ENCODE data around the gene NKTR. TPM values are rescaled to one million over a fixed set of nuclear protein-coding genes. Genes with fewer than 3 reads are reported as not detected.

Gene NKTR
- total RNA-seq, 1 donor from 2014 or later = 196 TPM

GRCh38 chr3:42680271-42680670 is 79.8 kb downstream of the NKTR start:
- Mint-ChIP-seq H3K36me3 (ENCODE audit: unreplicated experiment) (peaks cover 38% of the 10 kb centered on the region), H3K27ac (ENCODE audit: unreplicated experiment) (no peak overlapping the region), H3K4me3 (ENCODE audit: unreplicated experiment) (no peak overlapping the region), H3K4me1 (ENCODE audit: low read depth, unreplicated experiment) (no peaks in the 10 kb centered on the region), H3K27me3 (ENCODE audit: unreplicated experiment) (no peaks in the 10 kb centered on the region), H3K9me3 (ENCODE audit: unreplicated experiment) (peaks cover 15% of the 10 kb centered on the region)
- TF ChIP-seq CTCF (IDR thresholded peaks at IDR 0.05; ENCODE audit: partially characterized antibody, unreplicated experiment) = no peak
- DNase-seq = no peak

- peaks cover 37% of the 10 kb centered on the region for H3K36me3 Mint-ChIP-seq (ENCODE audit: unreplicated experiment)
Measured at GRCh38 chr3:42680806-42681205, 80.3 kb downstream of the NKTR start.

GRCh38 chr3:42681361-42682038 is 81.0 kb downstream of the NKTR start:
- Mint-ChIP-seq H3K4me3 (ENCODE audit: unreplicated experiment) (no peak overlapping the region), H3K27me3 (ENCODE audit: unreplicated experiment) (no peaks in the 10 kb centered on the region), H3K4me1 (ENCODE audit: low read depth, unreplicated experiment) (peaks cover 2% of the 10 kb centered on the region), H3K9me3 (ENCODE audit: unreplicated experiment) (peaks cover 11% of the 10 kb centered on the region), H3K36me3 (ENCODE audit: unreplicated experiment) (peaks cover 30% of the 10 kb centered on the region), H3K27ac (ENCODE audit: unreplicated experiment) (no peak overlapping the region)
- no peak for TF ChIP-seq CTCF (IDR thresholded peaks at IDR 0.05; ENCODE audit: partially characterized antibody, unreplicated experiment)
- no peak for DNase-seq

More at GRCh38 chr3:42680806-42681205, 80.3 kb downstream of the NKTR start:
- Mint-ChIP-seq H3K27ac (ENCODE audit: unreplicated experiment) (no peak overlapping the region), H3K27me3 (ENCODE audit: unreplicated experiment) (no peaks in the 10 kb centered on the region), H3K4me3 (ENCODE audit: unreplicated experiment) (no peak overlapping the region), H3K4me1 (ENCODE audit: low read depth, unreplicated experiment) (peaks cover under 1% of the 10 kb centered on the region), H3K9me3 (ENCODE audit: unreplicated experiment) (peaks cover 15% of the 10 kb centered on the region)
- TF ChIP-seq CTCF (IDR thresholded peaks at IDR 0.05; ENCODE audit: partially characterized antibody, unreplicated experiment) = no peak
- DNase-seq = no peak

GRCh38 chr3:42682301-42683070 is 82.0 kb downstream of the NKTR start:
- H3K27me3 Mint-ChIP-seq (ENCODE audit: unreplicated experiment) = peaks cover 3% of the 10 kb centered on the region
- no peak for TF ChIP-seq CTCF (IDR thresholded peaks at IDR 0.05; ENCODE audit: partially characterized antibody, unreplicated experiment)
- no peak overlapping the region for H3K4me3 Mint-ChIP-seq (ENCODE audit: unreplicated experiment)
- DNase-seq = no peak
- H3K27ac Mint-ChIP-seq (ENCODE audit: unreplicated experiment) = no peak overlapping the region
- peaks cover 4% of the 10 kb centered on the region for H3K4me1 Mint-ChIP-seq (ENCODE audit: low read depth, unreplicated experiment)
- H3K9me3 Mint-ChIP-seq (ENCODE audit: unreplicated experiment) = peaks cover 16% of the 10 kb centered on the region
- peaks cover 20% of the 10 kb centered on the region for H3K36me3 Mint-ChIP-seq (ENCODE audit: unreplicated experiment)

Measured in glutamatergic neuron (in vitro differentiated cells).